CD4-positive, alpha-beta T cell treated with Interleukin-12 subunit alpha and Interleukin-12 subunit beta, for 1 hour (primary cell): ENCODE measurements around the gene TMEM243.
"Not testable (repeated sequence)": the region's sequence is repeated elsewhere in the genome, so short reads cannot be mapped to it uniquely, and the experiment has no call there.

ENCODE experiments used
- DNase-seq: peaks from one replicate; pipeline ENCODE4 v3.0.0-alpha.2; 2020

Gene TMEM243

GRCh38 chr7:87210506-87210905 is 9.0 kb downstream of the TMEM243 start:
- DNase-seq: no peak

- DNase-seq: no peak
These were observed 10.1 kb downstream of the TMEM243 start for GRCh38 chr7:87209295-87209924.

GRCh38 chr7:87206361-87206760 is 13.2 kb downstream of the TMEM243 start:
- DNase-seq: no peak

GRCh38 chr7:87205701-87206100 is 13.8 kb downstream of the TMEM243 start:
- not testable (repeated sequence) for DNase-seq

- DNase-seq: no peak
These were observed 14.6 kb downstream of the TMEM243 start for GRCh38 chr7:87204933-87205332.

- not testable (repeated sequence) for DNase-seq
These were observed 15.6 kb downstream of the TMEM243 start for GRCh38 chr7:87203929-87204328.

GRCh38 chr7:87202705-87203104 is 16.8 kb downstream of the TMEM243 start:
- no peak for DNase-seq

GRCh38 chr7:87202208-87202607 is 17.3 kb downstream of the TMEM243 start:
- DNase-seq: no peak

GRCh38 chr7:87199700-87200450 is 19.7 kb downstream of the TMEM243 start:
- DNase-seq: no peak

- no peak for DNase-seq
These were observed 20.3 kb downstream of the TMEM243 start for GRCh38 chr7:87199241-87199640.

- DNase-seq: no peak
These were observed 25.6 kb downstream of the TMEM243 start for GRCh38 chr7:87193912-87194311.

GRCh38 chr7:87192784-87193487 is 26.6 kb downstream of the TMEM243 start:
- no peak for DNase-seq

- DNase-seq: no peak
These were observed 28.7 kb downstream of the TMEM243 start for GRCh38 chr7:87190783-87191182.

GRCh38 chr7:87188930-87189329 is 30.6 kb downstream of the TMEM243 start:
- no peak for DNase-seq

GRCh38 chr7:87187120-87187519 is 32.4 kb downstream of the TMEM243 start:
- no peak for DNase-seq

GRCh38 chr7:87179180-87179579 is 40.4 kb downstream of the TMEM243 start:
- no peak for DNase-seq

GRCh38 chr7:87178320-87178719 is 41.2 kb downstream of the TMEM243 start:
- no peak for DNase-seq

- no peak for DNase-seq
These were observed 46.1 kb downstream of the TMEM243 start for GRCh38 chr7:87173471-87173870.

- DNase-seq: no peak
These were observed 48.1 kb downstream of the TMEM243 start for GRCh38 chr7:87171282-87171934.

GRCh38 chr7:87170828-87171227 is 48.7 kb downstream of the TMEM243 start:
- no peak for DNase-seq

GRCh38 chr7:87164433-87164832 is 55.1 kb downstream of the TMEM243 start:
- DNase-seq: no peak

- no peak for DNase-seq
These were observed 60.0 kb downstream of the TMEM243 start for GRCh38 chr7:87159538-87159937.

- DNase-seq: no peak
These were observed 62.8 kb downstream of the TMEM243 start for GRCh38 chr7:87156709-87157108.
